Esophagus squamous epithelium (tissue), 5 donors: ENCODE results near the gene HIPK2. TPM values are rescaled to one million over a fixed set of nuclear protein-coding genes. Genes with fewer than 3 reads are reported as not detected.
A peak's percentile ranks its signal among the peaks of the same experiment; 100 is the strongest.

Experiments
- DNase-seq: peaks from one replicate; lab custom pipeline; 2025; lab: John Stamatoyannopoulos, UW
- H3K27ac ChIP-seq, 4 donors: fragments of 200-600 bp; sonication (generic); one replicate each; pipeline ENCODE4 v1.5.1; 2016 to 2019; ENCODE audit warnings: mild to moderate bottlenecking in 1 of 4
- H3K27me3 ChIP-seq, 4 donors: fragments of 200-600 bp; sonication (generic); 1 replicate in 3 of 4; 2 replicates in 1 of 4; pipeline versions ENCODE4 v1.5.1 to v1.6.0; 2017 to 2021; ENCODE audit warnings: antibody characterized with exemption in 1 of 4
- H3K36me3 ChIP-seq, 3 donors: fragments of 200-600 bp; sonication (generic); one replicate each; pipeline ENCODE4 v1.5.1; 2016 to 2019
- H3K4me1 ChIP-seq, 3 donors: fragments of 200-600 bp; sonication (generic); one replicate each; pipeline ENCODE4 v1.5.1; 2017 to 2019
- H3K4me3 ChIP-seq, 4 donors: fragments of 200-600 bp; sonication (generic); 1 replicate in 3 of 4; 2 replicates in 1 of 4; pipeline ENCODE4 v1.5.1; 2016 to 2019; ENCODE audit warnings: mild to moderate bottlenecking in 2 of 4, moderate library complexity in 1 of 4
- H3K9me3 ChIP-seq, 3 donors: fragments of 200-600 bp; sonication (generic); one replicate each; pipeline ENCODE4 v1.5.1; 2016 to 2019
- CTCF ChIP-seq, 6 experiments: fragments of 450-650 bp in 4 of 6; fragments of 200-600 bp in 2 of 6; sonication (generic) in 2 of 6; IDR thresholded peaks; one replicate each; pipeline ENCODE4 v1.5.1; 2016 to 2019; ENCODE audit warnings: antibody characterized with exemption in 6 of 6, mild to moderate bottlenecking in 4 of 6, moderate library complexity in 4 of 6
- POLR2A ChIP-seq, 4 donors: fragments of 450-650 bp; IDR thresholded peaks; one replicate each; pipeline ENCODE4 v1.6.1; 2017; ENCODE audit warnings: antibody characterized with exemption in 4 of 4, mild to moderate bottlenecking in 4 of 4, moderate library complexity in 3 of 4
- WGBS, 2 donors: methylation state at CpG; one replicate each; pipeline ENCODE4 v1.1.5; 2018; 5-methylcytosine and 5-hydroxymethylcytosine counted together
- intact Hi-C: fragments of 100-400 bp; cut with DNase I; formaldehyde crosslinking; loops from one replicate; pipeline ENCODE4 v1.15.0; 2022
- total RNA-seq, 4 donors: library from RNA; depleted of rRNA; stranded (reverse); fragments of >200 nt; gene quantifications; one replicate each; pipeline ENCODE4 v1.1.0, GENCODE V29; 2016
- donor health status: DM: yes; HTN: yes; CAD: no.

The HIPK2 gene
- total RNA-seq, 4 donors from 2014 or later = 17.8 to 37.9 (median 29.3) TPM

- 94 to 98% methylated on average over 30 to 31 of the region's 39 CpGs for WGBS, 2 donors
- DNase-seq = no peak
- TF ChIP-seq CTCF (IDR thresholded peaks at IDR 0.05) (no peak), POLR2A (IDR thresholded peaks at IDR 0.05) (no peak)
Observed at GRCh38 chr7:139716156-139716942, 61.4 kb downstream of the HIPK2 start.

GRCh38 chr7:139715194-139715815, 62.5 kb downstream of the HIPK2 start:
- intact Hi-C loops = no loop called here
- peaks cover 0 to 5% (median 2%) of the 10 kb centered on the region in 3 donors for H3K4me1 ChIP-seq
- TF ChIP-seq CTCF (IDR thresholded peaks at IDR 0.05) = no peak
- TF ChIP-seq POLR2A (IDR thresholded peaks at IDR 0.05) = no peak
- H3K27me3 ChIP-seq = no peaks in the 10 kb centered on the region
- 88 to 95% methylated on average over 13 of the region's 13 CpGs for WGBS, 2 donors
- H3K27ac ChIP-seq = peak overlapping the region in 1 of 4 donors; percentile 33
- peaks cover 22 to 70% (median 29%) of the 10 kb centered on the region in 3 donors for H3K36me3 ChIP-seq
- H3K4me3 ChIP-seq = no peak overlapping the region
- H3K9me3 ChIP-seq = no peaks in the 10 kb centered on the region
- DNase-seq = no peak

More at GRCh38 chr7:139716156-139716942, 61.4 kb downstream of the HIPK2 start:
- Histone ChIP-seq H3K4me1 (peaks cover 0 to 14% (median 12%) of the 10 kb centered on the region in 3 donors), H3K4me3 (no peak overlapping the region), H3K9me3 (no peaks in the 10 kb centered on the region), H3K36me3 (peaks cover 22 to 60% (median 29%) of the 10 kb centered on the region in 3 donors), H3K27me3 (no peaks in the 10 kb centered on the region), H3K27ac (no peak overlapping the region)
- intact Hi-C loops = no loop called here

- 82 to 92% methylated on average over 20 to 22 of the region's 23 CpGs for WGBS, 2 donors
- DNase-seq = peak; percentile 14
- no peak overlapping the region for H3K4me3 ChIP-seq
- intact Hi-C loops = no loop called here
- H3K4me1 ChIP-seq = peaks cover 0 to 11% (median 0%) of the 10 kb centered on the region in 3 donors
- peak overlapping the region in 3 of 4 donors; percentile 7 to 33 (median 20) for H3K27ac ChIP-seq
- TF ChIP-seq CTCF (IDR thresholded peaks at IDR 0.05) = no peak
- TF ChIP-seq POLR2A (IDR thresholded peaks at IDR 0.05) = no peak
- H3K9me3 ChIP-seq = no peaks in the 10 kb centered on the region
- no peaks in the 10 kb centered on the region for H3K27me3 ChIP-seq
- H3K36me3 ChIP-seq = peaks cover 22 to 71% (median 29%) of the 10 kb centered on the region in 3 donors
Observed at GRCh38 chr7:139714163-139714901, 63.5 kb downstream of the HIPK2 start.

DNA sequence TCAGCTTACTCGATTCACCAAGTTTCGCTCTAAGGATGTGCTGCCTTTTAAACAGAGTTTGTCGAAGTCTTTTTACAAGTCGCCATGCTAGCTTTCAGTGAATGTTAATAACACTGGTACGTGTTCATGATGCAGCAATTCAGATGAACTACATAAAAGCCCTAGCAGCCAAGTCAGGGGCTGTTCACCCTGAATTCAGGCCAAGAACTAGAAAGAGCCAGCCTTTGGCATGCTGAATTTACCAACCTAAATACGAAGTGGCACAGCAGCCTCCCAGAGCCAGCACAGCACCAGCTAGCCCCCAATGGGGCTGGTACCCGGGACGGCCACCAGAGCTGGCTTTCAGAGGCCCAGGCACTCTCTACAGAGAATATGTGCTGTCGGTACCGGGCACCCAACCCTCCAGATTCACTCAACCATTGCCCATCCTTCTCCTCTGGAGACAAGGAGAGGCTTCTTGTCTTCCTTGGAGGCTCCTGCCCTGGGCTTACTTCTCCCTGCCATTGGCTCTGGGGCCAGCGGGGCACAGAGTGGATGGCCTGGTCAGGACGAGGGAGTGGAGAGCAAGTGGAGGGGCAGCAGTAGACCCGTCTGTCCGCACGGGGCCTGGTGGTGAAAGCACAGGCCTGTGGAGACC, 64.2 kb downstream of the HIPK2 start:
- Histone ChIP-seq H3K27ac (peak overlapping the region in 3 of 4 donors; percentile 7 to 33 (median 20)), H3K4me1 (peaks cover 0 to 18% (median 0%) of the 10 kb centered on the region in 3 donors), H3K4me3 (no peak overlapping the region), H3K27me3 (no peaks in the 10 kb centered on the region), H3K36me3 (peaks cover 22 to 74% (median 29%) of the 10 kb centered on the region in 3 donors), H3K9me3 (no peaks in the 10 kb centered on the region)
- 86 to 88% methylated on average over 14 to 15 of the region's 15 CpGs for WGBS, 2 donors
- DNase-seq = no peak
- TF ChIP-seq CTCF (IDR thresholded peaks at IDR 0.05) (no peak), POLR2A (IDR thresholded peaks at IDR 0.05) (no peak)
- intact Hi-C loops = no loop called here
